Tibial nerve (tissue), 4 donors: Measurements from ENCODE around the gene ANKRD18B. TPM values are rescaled to one million over a fixed set of nuclear protein-coding genes. Genes with fewer than 3 reads are reported as not detected.
"Not testable (repeated sequence)": the region's sequence is repeated elsewhere in the genome, so short reads cannot be mapped to it uniquely, and the experiment has no call there.

Experiments
- DNase-seq, 2 donors: peaks; one replicate each; pipeline ENCODE4 v3.0.0-alpha.2; 2019; ENCODE audit warnings: low spot score in 2 of 2
- H3K27ac ChIP-seq, 4 donors: fragments of 200-600 bp; sonication (generic) in 3 of 4; one replicate each; pipeline ENCODE4 v1.5.1; 2017 to 2019; ENCODE audit warnings: mild to moderate bottlenecking in 1 of 4
- H3K27me3 ChIP-seq, 2 donors: fragments of 200-600 bp; sonication (generic) in 1 of 2; one replicate each; pipeline versions ENCODE4 v1.5.1 to v1.6.0; 2017 to 2019
- H3K36me3 ChIP-seq, 3 donors: fragments of 200-600 bp; sonication (generic); one replicate each; pipeline ENCODE4 v1.5.1; 2018 to 2019
- H3K4me1 ChIP-seq, 4 donors: fragments of 200-600 bp; sonication (generic) in 3 of 4; one replicate each; pipeline ENCODE4 v1.5.1; 2017 to 2019
- H3K4me3 ChIP-seq, 4 donors: fragments of 200-600 bp; sonication (generic) in 3 of 4; one replicate each; pipeline ENCODE4 v1.5.1; 2017 to 2019; ENCODE audit warnings: mild to moderate bottlenecking in 1 of 4, moderate library complexity in 1 of 4
- H3K9me3 ChIP-seq, 4 donors: fragments of 200-600 bp; sonication (generic) in 3 of 4; one replicate each; pipeline ENCODE4 v1.5.1; 2017 to 2019
- CTCF ChIP-seq, 5 experiments: fragments of 200-600 bp in 3 of 5; fragments of 450-650 bp in 2 of 5; sonication (generic) in 3 of 5; IDR thresholded peaks; one replicate each; pipeline ENCODE4 v1.5.1; 2016 to 2019; ENCODE audit warnings: antibody characterized with exemption in 5 of 5, mild to moderate bottlenecking in 3 of 5, moderate library complexity in 2 of 5
- EP300 ChIP-seq, 2 donors: sonication (generic); formaldehyde crosslinking; IDR thresholded peaks; one replicate each; pipeline ENCODE4 v1.6.1; 2017; ENCODE audit warnings: antibody characterized with exemption in 2 of 2, mild to moderate bottlenecking in 1 of 2
- POLR2A ChIP-seq, 2 donors: fragments of 450-650 bp; IDR thresholded peaks; one replicate each; pipeline ENCODE4 v1.6.1; 2017; ENCODE audit warnings: antibody characterized with exemption in 2 of 2, mild to moderate bottlenecking in 2 of 2, moderate library complexity in 2 of 2
- WGBS, 2 donors: methylation state at CpG; one replicate each; pipeline ENCODE4 v1.1.5; 2018; 5-methylcytosine and 5-hydroxymethylcytosine counted together
- total RNA-seq, 4 donors: library from RNA; depleted of rRNA; stranded (reverse); fragments of >200 nt; gene quantifications; one replicate each; pipeline ENCODE4 v1.1.0, GENCODE V29; 2016

The ANKRD18B gene
- total RNA-seq, 4 donors from 2014 or later, result not detected

- no peaks in the 10 kb centered on the region for H3K9me3 ChIP-seq
- H3K36me3 ChIP-seq, result no peaks in the 10 kb centered on the region
- H3K4me1 ChIP-seq, result no peaks in the 10 kb centered on the region
- TF ChIP-seq CTCF (IDR thresholded peaks at IDR 0.05) (no peak), EP300 (IDR thresholded peaks at IDR 0.05) (no peak), POLR2A (IDR thresholded peaks at IDR 0.05) (no peak)
- no peak overlapping the region for H3K27ac ChIP-seq
- H3K4me3 ChIP-seq, result no peak overlapping the region
- H3K27me3 ChIP-seq, result peaks cover 0 to 4% of the 10 kb centered on the region in 2 donors
- 88 to 92% methylated on average over 2 of the region's 2 CpGs for WGBS, 2 donors
- no peak for DNase-seq
Observed at GRCh38 chr9:33535541-33535940, 11.5 kb downstream of the ANKRD18B start.

GRCh38 chr9:33543463-33543862 is 19.4 kb downstream of the ANKRD18B start:
- not testable (repeated sequence) for H3K27ac ChIP-seq, H3K36me3 ChIP-seq, H3K9me3 ChIP-seq, H3K4me1 ChIP-seq, H3K4me3 ChIP-seq, DNase-seq
- H3K27me3 ChIP-seq, result peaks cover 0 to 12% of the 10 kb centered on the region in 2 donors
- 35 to 54% methylated on average over 2 of the region's 2 CpGs for WGBS, 2 donors

GRCh38 chr9:33545715-33546114 is 21.7 kb downstream of the ANKRD18B start:
- not testable (repeated sequence) for H3K36me3 ChIP-seq, H3K4me3 ChIP-seq, H3K9me3 ChIP-seq, H3K4me1 ChIP-seq, H3K27ac ChIP-seq, DNase-seq
- peaks cover 0 to 12% of the 10 kb centered on the region in 2 donors for H3K27me3 ChIP-seq
- 24 to 35% methylated on average over 2 of the region's 2 CpGs for WGBS, 2 donors

- not testable (repeated sequence) for H3K36me3 ChIP-seq, H3K4me1 ChIP-seq, H3K4me3 ChIP-seq, H3K9me3 ChIP-seq, H3K27ac ChIP-seq, DNase-seq
- WGBS, 2 donors, result 62 to 70% methylated on average over 4 of the region's 4 CpGs
- peaks cover 0 to 12% of the 10 kb centered on the region in 2 donors for H3K27me3 ChIP-seq
Observed at GRCh38 chr9:33548816-33549215, 24.8 kb downstream of the ANKRD18B start.

- H3K4me1 ChIP-seq, H3K9me3 ChIP-seq, H3K36me3 ChIP-seq, H3K27ac ChIP-seq, H3K4me3 ChIP-seq, DNase-seq: not testable (repeated sequence)
- 93 to 98% methylated on average over 3 of the region's 3 CpGs for WGBS, 2 donors
- H3K27me3 ChIP-seq, result peaks cover 0 to 12% of the 10 kb centered on the region in 2 donors
Observed at GRCh38 chr9:33549418-33549817, 25.4 kb downstream of the ANKRD18B start.

- not testable (repeated sequence) for H3K4me3 ChIP-seq, H3K36me3 ChIP-seq, H3K9me3 ChIP-seq, DNase-seq, H3K4me1 ChIP-seq, H3K27me3 ChIP-seq, H3K27ac ChIP-seq
Observed at GRCh38 chr9:33551183-33551582, 27.1 kb downstream of the ANKRD18B start.

- not testable (repeated sequence) for H3K4me1 ChIP-seq, H3K4me3 ChIP-seq, H3K9me3 ChIP-seq, H3K27me3 ChIP-seq, H3K36me3 ChIP-seq, H3K27ac ChIP-seq, DNase-seq
- 9 to 10% methylated on average over 3 to 4 of the region's 4 CpGs for WGBS, 2 donors
Observed at GRCh38 chr9:33552315-33552725, 28.3 kb downstream of the ANKRD18B start.

GRCh38 chr9:33560217-33560616 is 36.2 kb downstream of the ANKRD18B start:
- H3K9me3 ChIP-seq, H3K27ac ChIP-seq, H3K4me3 ChIP-seq, H3K27me3 ChIP-seq, DNase-seq, H3K36me3 ChIP-seq, H3K4me1 ChIP-seq: not testable (repeated sequence)
- 85 to 94% methylated on average over 1 of the region's 1 CpG for whole genome bisulfite sequencing, 2 donors

GRCh38 chr9:33562196-33562595 is 38.1 kb downstream of the ANKRD18B start:
- not testable (repeated sequence) for H3K4me1 ChIP-seq, H3K27ac ChIP-seq, DNase-seq, H3K27me3 ChIP-seq, H3K36me3 ChIP-seq, H3K9me3 ChIP-seq, H3K4me3 ChIP-seq
- WGBS, 2 donors, result 63 to 72% methylated on average over 1 of the region's 1 CpG

- H3K9me3 ChIP-seq, H3K36me3 ChIP-seq, H3K27me3 ChIP-seq, H3K27ac ChIP-seq, H3K4me1 ChIP-seq, H3K4me3 ChIP-seq, DNase-seq: not testable (repeated sequence)
Observed at GRCh38 chr9:33567776-33568175, 43.7 kb downstream of the ANKRD18B start.

- H3K36me3 ChIP-seq, H3K4me3 ChIP-seq, DNase-seq, H3K27me3 ChIP-seq, H3K4me1 ChIP-seq, H3K9me3 ChIP-seq, H3K27ac ChIP-seq: not testable (repeated sequence)
- 77 to 82% methylated on average over 3 of the region's 3 CpGs for WGBS, 2 donors
Observed at GRCh38 chr9:33577786-33578185, 53.7 kb downstream of the ANKRD18B start.

GRCh38 chr9:33579996-33580395 is 55.9 kb downstream of the ANKRD18B start:
- WGBS, 2 donors, result no CpG with 5 or more reads among the region's 1 CpG
- not testable (repeated sequence) for H3K36me3 ChIP-seq, H3K9me3 ChIP-seq, H3K4me3 ChIP-seq, DNase-seq, H3K4me1 ChIP-seq, H3K27me3 ChIP-seq, H3K27ac ChIP-seq

GRCh38 chr9:33582686-33583085 is 58.6 kb downstream of the ANKRD18B start:
- 38 to 56% methylated on average over 2 of the region's 2 CpGs for WGBS, 2 donors
- H3K27ac ChIP-seq, H3K27me3 ChIP-seq, H3K4me1 ChIP-seq, H3K9me3 ChIP-seq, H3K36me3 ChIP-seq, H3K4me3 ChIP-seq, DNase-seq: not testable (repeated sequence)
